Measurements from ENCODE around the gene STK24. TPM values are rescaled to one million over a fixed set of nuclear protein-coding genes. Genes with fewer than 3 reads are reported as not detected.

Gene STK24
- polyA plus RNA-seq, 3 donors, result 14.2 to 59.8 (median 28.9) TPM

DNA sequence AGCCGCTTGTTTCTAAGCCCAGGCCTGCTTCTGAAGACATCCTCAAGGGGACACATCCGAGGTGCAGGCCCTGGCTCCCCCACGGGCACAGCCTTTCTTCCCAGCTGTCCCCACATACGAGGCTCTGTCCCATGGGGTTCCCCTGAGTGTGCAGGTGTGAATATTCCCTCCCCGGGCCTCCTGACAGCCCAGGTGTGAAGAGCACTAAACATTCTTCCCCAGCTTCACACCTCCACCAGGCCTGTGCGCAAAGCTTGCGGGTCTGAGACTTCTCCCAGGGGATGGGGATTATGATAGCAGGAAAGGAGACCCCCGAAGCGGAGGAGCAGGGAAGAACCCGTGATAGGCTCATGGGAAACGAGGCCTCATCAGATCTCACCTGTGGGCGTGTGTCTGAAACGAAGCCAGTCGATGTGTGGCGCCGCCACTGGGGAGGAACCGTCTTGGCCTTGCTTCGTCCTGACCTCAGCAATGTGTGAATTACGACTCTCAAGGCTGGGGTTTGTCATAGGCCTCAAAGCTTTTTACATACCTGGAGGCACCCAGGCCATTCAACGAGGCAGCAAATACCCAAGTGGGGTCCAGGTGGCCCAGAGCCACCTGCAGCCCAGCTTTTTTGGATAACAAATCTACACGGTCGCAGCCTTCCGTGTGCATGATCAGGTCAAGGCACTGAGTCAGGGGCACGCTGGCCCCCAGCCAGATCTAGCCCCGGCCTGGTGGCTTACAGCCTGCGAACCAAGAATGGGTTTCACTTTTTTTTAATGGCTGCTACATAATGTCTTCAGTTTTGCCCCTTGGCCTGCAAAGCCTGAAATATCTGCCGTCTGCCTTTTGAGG is 134.3 kb downstream of the STK24 start:
- no peak for DNase-seq
- no peaks in the 10 kb centered on the region for H3K36me3 ChIP-seq (replicated peaks in 1 of 2; ENCODE audit: control insufficient read depth in 1 of 2, insufficient read depth in 2 of 2, low read length in 2 of 2)
- no peaks in the 10 kb centered on the region for H3K9me3 ChIP-seq (replicated peaks in 1 of 2; ENCODE audit: control insufficient read depth in 1 of 2, insufficient read depth in 1 of 2, low read length in 2 of 2)
- intact Hi-C loops (cut with micrococcal nuclease), result loop anchor here in 1 of 2 donors (10.0 kb wide), 1 partner anchor 402 kb away; no protein-coding TSS in a partner anchor
- no peaks in the 10 kb centered on the region for H3K79me2 ChIP-seq (ENCODE audit: insufficient read depth, low read length)
- TF ChIP-seq, protein P1, sequence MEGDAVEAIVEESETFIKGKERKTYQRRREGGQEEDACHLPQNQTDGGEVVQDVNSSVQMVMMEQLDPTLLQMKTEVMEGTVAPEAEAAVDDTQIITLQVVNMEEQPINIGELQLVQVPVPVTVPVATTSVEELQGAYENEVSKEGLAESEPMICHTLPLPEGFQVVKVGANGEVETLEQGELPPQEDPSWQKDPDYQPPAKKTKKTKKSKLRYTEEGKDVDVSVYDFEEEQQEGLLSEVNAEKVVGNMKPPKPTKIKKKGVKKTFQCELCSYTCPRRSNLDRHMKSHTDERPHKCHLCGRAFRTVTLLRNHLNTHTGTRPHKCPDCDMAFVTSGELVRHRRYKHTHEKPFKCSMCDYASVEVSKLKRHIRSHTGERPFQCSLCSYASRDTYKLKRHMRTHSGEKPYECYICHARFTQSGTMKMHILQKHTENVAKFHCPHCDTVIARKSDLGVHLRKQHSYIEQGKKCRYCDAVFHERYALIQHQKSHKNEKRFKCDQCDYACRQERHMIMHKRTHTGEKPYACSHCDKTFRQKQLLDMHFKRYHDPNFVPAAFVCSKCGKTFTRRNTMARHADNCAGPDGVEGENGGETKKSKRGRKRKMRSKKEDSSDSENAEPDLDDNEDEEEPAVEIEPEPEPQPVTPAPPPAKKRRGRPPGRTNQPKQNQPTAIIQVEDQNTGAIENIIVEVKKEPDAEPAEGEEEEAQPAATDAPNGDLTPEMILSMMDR (IDR thresholded peaks at IDR 0.05), result no peak
- peaks cover 15% of the 10 kb centered on the region for H4K20me1 ChIP-seq (ENCODE audit: insufficient read depth, low read length)
- Mint-ChIP-seq H3K9me3 (no peaks in the 10 kb centered on the region), H3K4me1 (peaks cover 6% of the 10 kb centered on the region), H3K4me3 (no peak overlapping the region), H3K27ac (peak overlapping the region in 1 of 7 donors; percentile 47), H3K27me3 (ENCODE audit: low read depth in 3 of 3) (peaks cover 0 to 5% (median 0%) of the 10 kb centered on the region in 3 donors), H3K36me3 (peaks cover 2 to 4% of the 10 kb centered on the region in 2 donors)
- H3K27me3 ChIP-seq (ENCODE audit: control insufficient read depth in 2 of 2, insufficient read depth in 2 of 2, low read length in 2 of 2), result no peaks in the 10 kb centered on the region
- no peak overlapping the region for H3K4me2 ChIP-seq (replicated peaks; ENCODE audit: extremely low read depth, low read length, poor library complexity, severe bottlenecking)
- H3K4me1 ChIP-seq (ENCODE audit: control insufficient read depth in 1 of 2, insufficient read depth in 2 of 2, low read length in 2 of 2), result peaks cover 4 to 5% of the 10 kb centered on the region in 2 donors
- H3K9ac ChIP-seq (ENCODE audit: insufficient read depth, low read length, poor library complexity, severe bottlenecking), result no peak overlapping the region
- H2AFZ ChIP-seq (ENCODE audit: insufficient read depth, low read depth, low read length, poor library complexity, severe bottlenecking), result no peak overlapping the region
- no peak overlapping the region for H3K4me3 ChIP-seq (replicated peaks in 1 of 3; ENCODE audit: low read depth in 2 of 3, low read length in 3 of 3)
- 93% methylated on average over 21 of the region's 27 CpGs for WGBS (ENCODE audit: insufficient coverage)
- no peak overlapping the region for H3K27ac ChIP-seq (ENCODE audit: low read depth in 1 of 2, low read length in 2 of 2)

DNA sequence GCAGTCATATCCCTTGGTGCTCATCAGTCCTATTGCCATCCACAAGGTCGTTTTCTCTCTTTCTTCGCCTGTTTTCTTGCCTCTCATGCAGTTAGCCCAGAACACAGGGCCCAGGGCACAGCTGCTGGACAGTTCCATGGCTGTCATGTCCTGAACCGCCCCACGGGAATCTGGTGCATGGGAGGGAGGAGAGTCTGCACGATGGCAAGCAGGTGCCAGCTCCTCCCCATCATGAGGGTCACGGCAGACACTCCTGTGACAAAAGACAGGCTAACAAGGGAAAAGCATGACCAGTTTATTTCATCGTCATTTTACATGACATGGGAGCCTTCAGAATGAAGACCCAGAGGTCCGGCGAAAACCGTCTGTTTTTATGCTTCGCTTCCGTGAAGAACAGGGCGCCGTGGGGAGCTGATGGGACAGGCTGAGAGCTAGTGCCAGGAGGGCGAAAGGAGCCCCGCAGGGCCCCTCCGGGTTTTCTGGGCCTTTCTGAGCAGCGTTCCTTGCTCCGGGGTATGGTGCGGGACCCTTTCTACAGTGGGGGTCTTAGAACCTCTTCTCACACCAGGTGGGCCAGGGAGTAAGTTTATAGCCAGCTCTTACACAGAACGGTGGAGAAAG is 135.7 kb downstream of the STK24 start:
- Histone ChIP-seq H3K27ac (ENCODE audit: low read depth in 1 of 2, low read length in 2 of 2) (no peak overlapping the region), H3K4me1 (ENCODE audit: control insufficient read depth in 1 of 2, insufficient read depth in 2 of 2, low read length in 2 of 2) (peaks cover 4 to 5% of the 10 kb centered on the region in 2 donors), H3K79me2 (ENCODE audit: insufficient read depth, low read length) (no peaks in the 10 kb centered on the region), H3K4me2 (replicated peaks; ENCODE audit: extremely low read depth, low read length, poor library complexity, severe bottlenecking) (no peak overlapping the region), H4K20me1 (ENCODE audit: insufficient read depth, low read length) (peaks cover 3% of the 10 kb centered on the region), H3K9me3 (replicated peaks in 1 of 2; ENCODE audit: control insufficient read depth in 1 of 2, insufficient read depth in 1 of 2, low read length in 2 of 2) (no peaks in the 10 kb centered on the region), H3K36me3 (replicated peaks in 1 of 2; ENCODE audit: control insufficient read depth in 1 of 2, insufficient read depth in 2 of 2, low read length in 2 of 2) (no peaks in the 10 kb centered on the region), H3K4me3 (replicated peaks in 1 of 3; ENCODE audit: low read depth in 2 of 3, low read length in 3 of 3) (no peak overlapping the region), H3K27me3 (ENCODE audit: control insufficient read depth in 2 of 2, insufficient read depth in 2 of 2, low read length in 2 of 2) (no peaks in the 10 kb centered on the region), H3K9ac (ENCODE audit: insufficient read depth, low read length, poor library complexity, severe bottlenecking) (no peak overlapping the region), H2AFZ (ENCODE audit: insufficient read depth, low read depth, low read length, poor library complexity, severe bottlenecking) (no peak overlapping the region)
- 96% methylated on average over 15 of the region's 21 CpGs for WGBS (ENCODE audit: insufficient coverage)
- Mint-ChIP-seq H3K4me3 (no peak overlapping the region), H3K9me3 (no peaks in the 10 kb centered on the region), H3K36me3 (no peaks in the 10 kb centered on the region), H3K27ac (no peak overlapping the region), H3K27me3 (ENCODE audit: low read depth in 3 of 3) (peaks cover 0 to 3% (median 3%) of the 10 kb centered on the region in 3 donors), H3K4me1 (peaks cover 6% of the 10 kb centered on the region)
- TF ChIP-seq, protein P1 (IDR thresholded peaks at IDR 0.05), result no peak
- no peak for DNase-seq
- intact Hi-C loops (cut with micrococcal nuclease), result loop anchor here in 1 of 2 donors (10.0 kb wide), 1 partner anchor 404 kb away; no protein-coding TSS in a partner anchor
